NCI-H1436 treated with DMSO at 0.1 percent for 48 hours (cell line): ENCODE measurements around the gene RUNX1.

Experiments used
- DNase-seq: peaks from one replicate; lab custom pipeline; 2025; lab: John Stamatoyannopoulos, UW

The RUNX1 gene

GRCh38 chr21:35059742-35060141 lies 10.6 kb upstream of the RUNX1 start:
- no peak for DNase-seq

GRCh38 chr21:35058058-35058457 lies 9.0 kb upstream of the RUNX1 start:
- no peak for DNase-seq

GRCh38 chr21:35057428-35057827 lies 8.3 kb upstream of the RUNX1 start:
- no peak for DNase-seq

- no peak for DNase-seq
Observed at GRCh38 chr21:35053356-35054096, 4.4 kb upstream of the RUNX1 start.

- DNase-seq = no peak
Observed at GRCh38 chr21:35052801-35053200, 3.7 kb upstream of the RUNX1 start.

GRCh38 chr21:35051287-35051818 lies 2.3 kb upstream of the RUNX1 start:
- no peak for DNase-seq

GRCh38 chr21:35050348-35051286 lies 1.5 kb upstream of the RUNX1 start:
- DNase-seq = no peak

GRCh38 chr21:35048183-35048601 lies 910 bp downstream of the RUNX1 start:
- no peak for DNase-seq

GRCh38 chr21:35046880-35047229 lies 2.2 kb downstream of the RUNX1 start:
- no peak for DNase-seq

GRCh38 chr21:35046263-35046624 lies 2.9 kb downstream of the RUNX1 start:
- no peak for DNase-seq

- no peak for DNase-seq
Observed at GRCh38 chr21:35045542-35046262, 3.4 kb downstream of the RUNX1 start.

GRCh38 chr21:35044770-35045541 lies 4.1 kb downstream of the RUNX1 start:
- DNase-seq = no peak

- no peak for DNase-seq
Observed at GRCh38 chr21:35044128-35044527, 5.0 kb downstream of the RUNX1 start.

- DNase-seq = no peak
Observed at GRCh38 chr21:35043549-35043948, 5.6 kb downstream of the RUNX1 start.

- no peak for DNase-seq
Observed at GRCh38 chr21:35042836-35043235, 6.3 kb downstream of the RUNX1 start.

- no peak for DNase-seq
Observed at GRCh38 chr21:35041881-35042280, 7.2 kb downstream of the RUNX1 start.

- DNase-seq = no peak
Observed at GRCh38 chr21:35041122-35041521, 8.0 kb downstream of the RUNX1 start.

GRCh38 chr21:35039595-35040289 lies 9.4 kb downstream of the RUNX1 start:
- DNase-seq = no peak

GRCh38 chr21:35038772-35039319 lies 10.3 kb downstream of the RUNX1 start:
- no peak for DNase-seq

GRCh38 chr21:35037384-35037765 lies 11.7 kb downstream of the RUNX1 start:
- no peak for DNase-seq
